ENCODE measurements around the gene CYP2B6.

GRCh38 chr19:40976134-40976533, 14.9 kb upstream of the CYP2B6 start:
- TF ChIP-seq POLR2A (IDR thresholded peaks at IDR 0.05) (no peak), CTCF (IDR thresholded peaks at IDR 0.05 in 4 of 5, conservative IDR thresholded peaks at IDR 0.05 in 1 of 5) (no peak)
